HG03135 (cell line): ENCODE measurements around the gene PPP1R13B.

Experiments used
- ATAC-seq: cut with Tn5 transposase; IDR thresholded peaks from one replicate; pipeline ENCODE4 v1.9.1; 2021; ENCODE audit warnings: mild to moderate bottlenecking, moderate library complexity; ENCODE audit not compliant: unreplicated experiment

PPP1R13B gene

DNA sequence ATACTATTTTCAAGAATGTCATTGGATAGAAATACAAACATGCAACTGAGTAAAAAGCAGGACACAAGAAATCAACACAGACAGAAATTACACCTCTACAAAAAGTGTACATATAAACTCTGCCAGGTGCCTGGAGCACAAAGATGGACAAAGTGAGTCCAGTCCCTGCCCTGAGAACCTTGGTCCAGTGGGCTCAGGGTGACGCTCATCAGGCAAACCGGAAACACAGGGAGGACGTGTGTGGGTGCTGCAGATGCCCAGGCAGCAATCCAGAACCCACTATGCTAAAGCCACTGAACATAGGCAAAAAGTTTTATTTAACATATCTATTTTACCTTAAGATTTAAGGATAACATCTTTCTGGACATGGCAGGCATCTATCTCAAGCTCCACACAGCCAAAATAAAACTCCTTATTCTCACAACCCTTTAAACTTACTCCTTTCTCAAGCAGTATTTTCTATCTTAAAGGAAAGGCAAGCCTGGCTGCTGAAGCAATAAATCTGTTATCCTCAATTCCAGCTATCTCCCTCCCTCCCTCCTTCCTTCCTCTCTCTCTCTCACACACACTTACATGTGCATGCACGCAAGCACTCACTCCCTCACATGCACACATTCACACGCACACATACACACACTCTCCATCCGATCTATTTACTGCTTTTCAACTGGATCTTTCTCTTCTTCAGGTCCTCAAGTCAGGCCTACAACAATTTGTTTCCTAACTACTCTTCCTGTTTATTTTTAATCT is 10.2 kb downstream of the PPP1R13B start:
- no peak for ATAC-seq

DNA sequence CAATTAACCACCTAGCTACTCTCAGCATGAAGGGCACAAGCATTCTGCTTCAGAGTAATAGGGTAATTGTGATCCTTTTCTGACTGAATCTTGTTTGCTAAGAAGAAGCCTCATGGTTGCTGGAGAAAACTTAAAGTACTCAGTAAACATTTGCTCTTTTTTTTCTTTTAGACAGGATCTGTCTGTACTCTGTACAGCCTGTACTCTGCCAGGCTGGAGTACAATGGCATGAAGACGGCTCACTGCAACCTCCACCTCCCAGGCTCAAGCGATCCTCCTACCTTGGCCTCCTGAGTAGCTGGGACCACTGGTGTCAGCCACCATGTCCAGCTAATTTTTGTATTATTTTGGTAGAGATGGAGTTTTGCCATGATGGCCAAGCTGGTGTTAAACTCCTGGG is 12.4 kb downstream of the PPP1R13B start:
- ATAC-seq, result no peak

DNA sequence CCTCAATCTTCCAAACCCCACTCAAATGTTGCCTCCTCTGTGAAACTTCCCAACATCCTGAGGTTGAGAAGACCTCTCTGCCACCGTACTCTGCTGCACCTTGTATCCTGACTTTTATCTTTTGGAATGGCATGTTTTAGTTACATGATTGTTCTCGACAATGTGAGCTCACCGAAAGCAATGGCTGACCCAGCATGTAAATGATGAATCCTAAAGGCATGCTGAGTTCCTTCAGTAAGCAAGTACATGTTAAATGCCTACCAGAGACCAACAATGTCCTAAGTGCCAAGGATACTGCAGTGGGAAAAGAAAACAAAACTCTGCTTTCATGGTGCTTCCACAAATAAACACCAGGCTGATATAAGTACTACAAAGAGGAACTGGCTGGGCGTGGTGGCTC is 13.7 kb downstream of the PPP1R13B start:
- ATAC-seq, result no peak

DNA sequence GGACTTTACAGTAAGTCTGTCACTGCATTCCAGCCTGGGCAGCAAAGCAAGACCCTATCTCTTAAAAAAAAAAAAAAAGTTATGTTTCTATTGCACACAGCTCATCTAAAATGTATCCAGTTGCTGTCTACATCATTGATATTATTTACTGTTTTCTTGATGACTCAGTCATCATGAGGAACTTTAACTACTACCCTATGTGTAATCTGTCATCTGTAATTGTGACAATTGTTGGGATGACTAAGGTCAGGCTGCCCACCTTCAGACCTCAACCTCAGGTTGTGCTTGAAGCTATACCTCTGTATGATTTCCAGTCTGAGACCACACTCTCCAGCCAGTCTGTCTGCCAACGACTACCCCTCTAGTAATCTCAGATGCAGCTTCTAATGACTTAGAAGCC is 15.3 kb downstream of the PPP1R13B start:
- ATAC-seq, result no peak

DNA sequence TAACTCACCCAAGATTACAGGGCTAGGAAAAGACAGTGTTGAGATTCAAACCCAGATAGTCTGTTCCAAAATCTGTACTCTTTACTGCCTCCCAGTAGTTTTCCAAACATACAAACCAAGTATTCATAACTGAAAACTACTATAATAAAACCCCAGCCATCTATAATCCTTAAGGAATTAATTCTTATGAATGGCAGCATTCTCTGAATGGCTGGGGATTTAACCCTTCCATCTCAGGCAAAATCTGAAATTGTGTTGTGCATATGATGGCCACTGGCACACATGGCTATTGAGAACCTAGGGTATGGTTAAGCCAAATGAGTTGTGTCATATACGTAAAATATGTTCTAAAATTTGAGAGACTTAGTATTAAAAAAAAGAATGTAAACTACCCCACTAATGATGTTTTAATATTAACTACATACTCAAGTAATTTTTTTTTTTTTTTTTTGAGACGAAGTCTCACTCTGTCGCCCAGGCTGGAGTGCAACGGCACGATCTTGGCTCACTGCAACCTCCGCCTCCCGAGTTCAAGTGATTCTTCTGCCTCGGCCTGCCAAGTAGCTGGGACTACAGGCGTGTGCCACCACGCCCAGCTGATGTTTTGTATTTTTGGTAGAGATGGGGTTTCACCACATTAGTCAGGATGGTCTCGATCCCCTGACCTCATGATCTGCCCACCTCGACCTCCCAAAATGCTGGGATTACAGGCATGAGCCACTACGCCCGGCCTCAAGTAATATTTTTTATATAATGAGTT is 16.7 kb downstream of the PPP1R13B start:
- ATAC-seq, result no peak

DNA sequence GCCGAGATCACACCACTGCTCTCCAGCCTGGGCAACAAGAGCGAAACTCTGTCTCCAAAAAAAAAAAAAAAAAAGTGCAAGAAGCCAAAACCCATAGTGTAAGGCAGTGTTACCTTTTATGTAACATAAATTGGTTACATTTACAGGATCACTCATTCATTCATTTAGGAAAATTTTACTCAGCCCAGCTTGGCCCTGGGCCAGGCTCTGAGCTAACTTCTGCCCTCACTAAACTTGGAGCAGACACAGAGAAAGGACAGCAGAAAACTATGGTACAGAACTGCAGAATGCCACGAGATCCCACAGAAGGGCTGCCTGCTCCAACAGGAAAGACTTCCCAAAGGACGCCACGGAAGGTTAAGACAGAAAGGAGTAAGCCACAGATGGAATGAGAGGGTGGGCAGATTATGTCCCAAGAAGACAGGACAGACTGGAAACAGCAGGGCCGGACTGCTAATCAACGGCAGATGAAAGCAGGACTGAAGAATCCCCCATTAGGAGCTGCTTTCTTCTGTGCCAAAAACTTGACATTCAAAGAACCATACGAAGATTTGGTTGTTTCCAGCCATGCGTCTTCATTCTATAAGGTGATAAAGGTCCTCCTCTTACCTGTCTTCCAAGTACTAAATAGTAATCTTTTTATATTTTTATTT is 18.9 kb downstream of the PPP1R13B start:
- no peak for ATAC-seq

DNA sequence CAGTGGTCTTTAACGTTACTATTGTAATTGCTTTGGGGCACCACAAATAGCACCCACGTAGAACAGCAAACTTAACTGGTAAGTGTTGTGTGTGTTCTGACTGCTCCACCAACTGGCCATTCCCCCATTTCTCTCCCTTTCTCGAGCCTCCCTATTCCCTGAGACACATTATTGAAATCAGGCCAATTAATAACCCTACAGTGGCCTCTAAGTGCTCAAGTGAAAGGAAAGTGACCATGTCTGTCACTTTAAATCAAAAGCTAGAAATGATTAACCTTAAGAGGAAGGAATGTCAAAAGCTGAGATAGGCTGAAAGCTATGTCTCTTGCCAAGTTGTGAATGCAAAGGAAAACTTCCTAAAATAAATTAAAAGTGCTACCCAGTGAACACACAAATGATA is 22.3 kb downstream of the PPP1R13B start:
- ATAC-seq, result no peak

DNA sequence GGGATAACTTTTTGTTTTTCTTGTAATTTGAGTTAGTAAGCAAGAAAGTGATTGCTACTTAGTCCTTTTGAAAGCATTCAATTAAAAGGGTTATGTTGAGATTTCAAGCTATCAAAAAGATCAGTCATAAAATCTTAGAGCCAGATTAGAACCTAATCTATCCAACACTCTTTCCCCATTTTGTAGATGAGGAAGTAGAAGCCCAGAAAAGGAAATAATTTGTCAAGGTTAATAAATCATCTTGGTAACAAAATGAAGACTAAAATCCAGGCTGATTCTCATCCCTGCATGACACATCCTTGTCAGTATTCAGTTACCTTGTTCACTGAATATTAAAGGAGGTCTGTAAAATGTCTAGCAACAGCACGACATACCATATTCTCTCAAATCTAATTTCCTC is 26.5 kb downstream of the PPP1R13B start:
- ATAC-seq, result no peak

DNA sequence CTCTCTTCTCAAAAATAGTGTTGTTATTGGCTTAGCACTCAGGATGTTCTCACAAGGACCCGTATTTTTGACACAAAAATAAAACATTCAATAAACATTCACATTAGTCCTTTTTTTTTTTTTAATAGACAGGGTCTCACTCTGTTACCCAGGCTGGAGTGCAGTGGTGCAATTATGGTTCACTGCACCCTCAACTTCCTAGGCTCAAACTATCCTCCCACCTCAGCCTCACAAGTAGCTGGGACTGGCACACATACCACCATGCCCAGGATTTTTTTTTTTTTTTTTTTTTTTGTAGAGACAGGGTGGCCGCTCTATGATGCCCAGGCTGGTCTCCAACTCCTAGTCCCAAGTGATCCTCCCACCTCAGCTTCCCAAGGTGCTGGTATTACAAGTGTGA is 27.0 kb downstream of the PPP1R13B start:
- ATAC-seq, result no peak

DNA sequence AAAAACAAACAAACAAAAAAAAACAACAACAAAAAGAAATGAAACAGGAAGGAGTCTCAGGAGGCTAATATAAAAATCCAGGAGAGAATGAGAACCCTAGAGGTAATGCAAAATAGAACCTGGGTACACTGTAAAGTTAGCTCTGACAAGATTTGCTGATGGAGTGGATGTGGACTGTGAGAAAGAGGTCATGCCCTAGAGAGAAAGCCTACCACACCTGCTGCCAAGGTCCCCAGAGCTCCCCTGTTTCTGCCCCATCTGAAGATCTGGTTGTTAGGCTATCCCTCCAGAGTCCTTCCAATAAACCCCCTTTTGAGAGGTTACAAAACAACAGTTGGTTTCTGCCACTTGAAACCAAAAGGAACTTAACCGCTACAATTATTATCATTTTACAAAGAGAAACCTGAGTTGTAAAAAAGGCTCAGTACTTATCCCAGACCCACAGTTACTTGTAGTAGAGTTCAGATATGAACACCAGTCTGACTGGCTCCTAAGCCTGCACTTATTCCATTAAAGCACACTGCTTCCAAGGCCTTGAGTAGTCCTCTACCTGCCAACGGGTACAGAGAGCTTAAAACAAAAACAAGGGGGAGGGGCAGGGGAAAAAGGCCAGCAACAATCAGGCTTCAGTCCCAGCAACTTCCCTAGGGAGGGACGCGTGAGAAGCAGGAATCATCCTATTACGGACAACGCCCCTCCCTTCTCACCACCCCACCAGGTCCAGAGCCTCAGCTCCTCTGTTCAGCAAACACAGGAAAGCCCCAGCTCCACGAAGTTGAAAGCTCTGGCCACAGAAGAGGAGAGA is 27.7 kb downstream of the PPP1R13B start:
- no peak for ATAC-seq

DNA sequence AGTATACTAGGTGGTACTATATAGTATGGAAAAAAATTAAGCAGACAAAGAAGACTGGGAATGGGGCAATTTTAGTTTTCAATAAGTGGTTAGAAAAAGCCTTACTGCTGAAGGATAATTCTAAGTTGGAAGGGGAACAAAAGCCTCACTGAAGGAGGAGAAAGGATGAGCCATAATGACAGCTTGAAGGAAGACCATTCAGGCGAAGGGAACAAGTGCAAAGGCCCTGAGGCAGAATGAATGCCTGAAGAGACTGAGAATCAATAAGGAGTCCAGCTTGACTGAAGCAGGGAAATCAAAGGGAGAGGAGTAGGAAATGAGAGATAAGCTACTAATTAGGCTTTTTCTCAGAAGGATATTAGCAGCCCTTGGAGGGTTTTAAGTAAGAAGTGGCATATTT is 28.5 kb downstream of the PPP1R13B start:
- no peak for ATAC-seq

DNA sequence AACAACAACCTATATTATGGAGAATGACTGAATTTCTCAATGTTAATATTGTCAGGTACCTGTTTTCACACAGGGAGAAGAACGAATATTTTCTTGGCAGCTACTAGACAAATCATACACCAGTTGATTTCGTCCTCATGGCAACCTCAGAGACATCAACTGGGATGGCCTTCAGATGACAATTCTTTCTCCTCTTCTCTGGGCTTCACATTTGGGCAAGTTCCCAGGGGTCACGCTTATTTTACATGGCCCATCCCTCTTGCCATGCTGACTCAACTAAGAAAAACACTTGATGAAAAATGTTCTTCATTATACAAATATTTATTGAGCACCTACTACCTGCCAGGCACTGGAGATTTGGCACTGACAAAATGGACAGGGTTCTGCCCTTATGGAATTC is 29.0 kb downstream of the PPP1R13B start:
- ATAC-seq, result no peak

DNA sequence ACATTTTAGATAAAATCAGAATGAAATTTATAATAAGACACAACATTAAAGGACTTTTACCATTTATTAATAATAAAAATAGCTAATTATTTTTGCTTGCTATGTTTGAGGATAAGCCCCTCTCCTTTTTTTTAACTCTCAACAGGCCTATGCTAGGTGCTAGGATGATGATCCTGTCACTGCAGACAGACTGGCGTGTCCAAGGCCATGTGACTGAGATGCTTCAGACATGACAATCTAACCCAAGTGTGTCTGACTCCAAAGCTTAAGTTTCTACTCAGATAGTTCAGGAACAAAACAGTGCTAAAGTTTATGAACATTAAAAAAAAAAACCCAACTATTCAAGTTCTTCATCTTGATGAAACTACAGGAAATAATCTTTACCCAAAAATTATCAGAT is 29.8 kb downstream of the PPP1R13B start:
- ATAC-seq, result no peak

DNA sequence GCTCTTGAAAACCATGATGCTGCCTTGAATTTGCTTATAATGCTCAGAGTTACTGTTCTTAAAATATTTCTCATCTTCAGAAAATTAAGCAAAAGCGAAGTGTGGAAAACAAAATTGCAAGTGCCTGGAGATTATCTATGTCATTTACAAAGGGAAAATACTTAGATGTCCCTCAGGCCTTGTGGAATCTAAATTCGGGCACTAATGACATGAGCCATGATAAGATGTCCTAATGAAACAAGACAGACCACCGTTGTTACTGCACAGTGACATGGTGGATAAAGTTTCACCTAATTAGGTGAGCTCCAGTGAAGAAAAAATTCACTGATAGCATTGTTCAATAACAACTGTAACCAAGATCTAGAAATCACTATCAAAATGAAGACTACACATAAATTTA is 30.4 kb downstream of the PPP1R13B start:
- no peak for ATAC-seq

DNA sequence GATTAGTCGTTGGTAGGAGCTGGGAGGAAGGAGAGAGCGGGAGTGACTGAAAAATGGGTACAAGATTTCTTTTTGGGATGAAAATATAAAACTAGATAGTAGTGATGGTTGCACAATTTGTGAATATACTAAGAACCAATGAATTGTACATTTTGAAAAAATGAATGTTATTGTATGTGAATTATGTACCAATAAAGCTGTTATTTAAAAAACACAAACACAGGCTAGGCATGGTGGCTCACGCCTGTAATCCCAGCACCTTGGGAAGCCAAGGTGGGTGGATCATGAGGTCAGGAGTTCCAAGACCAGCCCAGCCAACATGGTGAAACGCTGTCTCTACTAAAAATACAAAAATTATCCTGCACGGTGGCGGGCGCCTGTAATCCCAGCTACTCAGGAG is 32.1 kb downstream of the PPP1R13B start:
- no peak for ATAC-seq

DNA sequence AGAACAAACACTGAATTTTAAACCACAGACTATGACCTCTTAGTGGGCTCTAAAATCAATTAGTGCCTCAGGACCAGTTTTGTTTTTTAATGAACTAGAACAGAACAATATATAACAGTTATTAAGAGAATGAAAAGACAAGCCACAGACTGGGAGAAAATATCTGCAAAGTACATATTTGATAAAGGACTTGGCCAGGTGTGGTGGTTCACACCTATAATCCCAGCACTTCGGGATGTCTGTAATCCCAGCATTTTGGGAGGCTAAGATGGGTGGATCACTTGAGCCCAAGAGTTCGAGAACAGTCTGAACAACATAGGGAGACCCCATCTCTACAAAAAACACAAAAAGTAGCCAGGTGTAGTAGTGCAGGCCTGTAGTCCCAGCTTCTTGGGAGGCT is 36.2 kb downstream of the PPP1R13B start:
- no peak for ATAC-seq

DNA sequence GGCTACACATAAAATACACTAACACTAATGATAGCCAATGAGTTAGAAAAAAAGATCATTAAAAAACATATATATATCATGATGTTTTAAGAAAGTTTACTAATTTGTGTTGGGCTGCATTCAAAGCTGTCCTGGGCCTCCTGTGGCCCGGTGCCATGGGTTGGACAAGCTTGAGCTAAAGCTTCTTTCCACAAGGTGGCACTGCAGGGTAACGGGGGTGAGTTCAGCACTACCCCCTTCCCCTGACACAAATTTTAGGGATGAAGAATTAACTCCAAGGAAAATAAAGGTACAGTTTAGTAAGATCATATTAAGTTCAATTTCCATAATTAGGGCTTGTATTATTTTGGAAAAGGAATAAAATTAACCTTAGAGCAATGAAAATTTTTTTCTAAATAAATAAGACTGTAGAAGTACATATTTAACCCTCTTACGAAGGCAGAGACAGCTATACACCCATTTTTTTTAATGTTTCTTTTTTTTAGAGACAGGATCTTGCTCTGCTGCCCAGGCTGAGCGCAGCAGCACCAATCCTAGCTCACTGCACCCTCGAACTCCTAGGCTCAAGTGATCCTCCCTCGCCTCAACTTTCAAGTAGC is 38.9 kb downstream of the PPP1R13B start:
- no peak for ATAC-seq

DNA sequence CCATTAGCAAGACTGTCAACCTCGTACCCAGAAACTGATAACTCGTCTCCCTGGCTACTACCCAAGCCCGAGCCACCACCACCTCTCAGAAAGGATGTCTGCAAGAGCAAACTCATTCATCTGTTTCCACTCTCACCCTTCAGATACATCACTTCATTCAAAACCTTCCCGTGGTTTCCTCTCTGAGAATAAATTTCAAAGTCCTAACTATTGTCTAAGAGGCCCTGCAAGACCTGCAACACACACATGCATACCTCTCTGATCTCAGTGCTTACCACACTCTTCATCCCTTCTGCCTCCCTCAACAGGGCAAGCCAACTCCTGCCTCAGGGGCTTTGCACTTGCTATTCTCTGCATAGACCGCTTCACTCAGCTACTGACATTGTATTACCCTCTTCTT is 40.6 kb downstream of the PPP1R13B start:
- ATAC-seq, result no peak

DNA sequence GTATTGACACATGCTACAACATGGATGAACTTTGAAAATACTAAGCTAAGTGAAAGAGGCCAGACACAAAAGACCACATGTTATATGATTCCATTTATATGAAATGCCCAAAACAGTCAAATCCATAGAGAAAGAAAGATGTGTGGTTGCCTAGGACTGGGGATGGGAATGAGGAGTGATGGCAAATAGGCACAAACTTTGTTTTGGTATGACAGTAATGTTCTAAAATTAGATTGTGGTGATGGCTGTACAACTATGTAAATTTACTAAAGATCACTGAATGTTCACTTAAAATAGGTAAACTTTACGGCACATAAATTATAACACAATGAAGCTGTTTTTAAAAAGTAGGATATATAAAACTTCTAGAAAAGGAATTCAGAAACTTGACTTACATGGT is 41.7 kb downstream of the PPP1R13B start:
- no peak for ATAC-seq

DNA sequence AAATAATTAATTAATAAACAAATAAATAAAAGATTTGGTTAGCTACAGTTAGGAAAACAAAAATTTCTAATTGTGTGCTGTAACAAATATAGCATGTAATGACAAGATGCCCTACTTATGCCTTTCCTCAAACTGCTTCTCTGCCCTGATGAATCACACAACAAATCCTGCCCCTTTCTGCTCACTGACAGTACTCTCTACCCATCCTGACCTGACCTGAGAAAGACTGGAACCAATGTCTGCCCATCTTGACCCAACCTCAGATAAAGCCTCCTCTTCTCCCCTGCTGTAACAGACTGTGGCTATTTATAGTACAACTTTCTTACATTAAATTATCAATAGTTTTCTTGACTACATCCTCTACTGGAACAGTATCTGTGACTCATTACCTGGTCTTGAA is 43.7 kb downstream of the PPP1R13B start:
- no peak for ATAC-seq

DNA sequence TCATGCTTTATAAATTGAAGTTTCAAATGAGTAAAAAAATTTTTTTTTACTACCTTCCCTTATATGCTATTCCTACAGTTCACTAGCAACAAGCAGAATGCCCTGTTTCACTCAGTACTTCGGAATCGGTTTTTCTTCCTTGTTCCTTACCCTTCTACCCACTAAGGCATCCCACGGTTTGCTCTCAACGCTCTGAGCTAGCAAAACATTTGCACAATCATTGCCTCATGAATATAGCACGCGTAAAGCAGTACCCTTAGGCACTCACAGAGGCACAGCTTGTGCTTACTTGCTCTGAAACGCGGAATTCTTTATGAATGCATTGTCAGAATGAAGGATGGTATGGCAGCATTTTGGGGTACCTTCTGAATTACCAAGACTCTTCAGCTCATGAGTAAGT is 45.0 kb downstream of the PPP1R13B start:
- ATAC-seq, result no peak
